Cerebellar nuclear complex (tissue), 1 donor: ENCODE results near the gene HIPK2.

Experiments used
- DNase-seq, 2 experiments: peaks; one replicate each; lab custom pipeline; 2025; lab: John Stamatoyannopoulos, UW

HIPK2 gene

GRCh38 chr7:139695051-139695450, 82.7 kb downstream of the HIPK2 start:
- DNase-seq: no peak

- DNase-seq: no peak
Observed at GRCh38 chr7:139694389-139694676, 83.5 kb downstream of the HIPK2 start.

DNA sequence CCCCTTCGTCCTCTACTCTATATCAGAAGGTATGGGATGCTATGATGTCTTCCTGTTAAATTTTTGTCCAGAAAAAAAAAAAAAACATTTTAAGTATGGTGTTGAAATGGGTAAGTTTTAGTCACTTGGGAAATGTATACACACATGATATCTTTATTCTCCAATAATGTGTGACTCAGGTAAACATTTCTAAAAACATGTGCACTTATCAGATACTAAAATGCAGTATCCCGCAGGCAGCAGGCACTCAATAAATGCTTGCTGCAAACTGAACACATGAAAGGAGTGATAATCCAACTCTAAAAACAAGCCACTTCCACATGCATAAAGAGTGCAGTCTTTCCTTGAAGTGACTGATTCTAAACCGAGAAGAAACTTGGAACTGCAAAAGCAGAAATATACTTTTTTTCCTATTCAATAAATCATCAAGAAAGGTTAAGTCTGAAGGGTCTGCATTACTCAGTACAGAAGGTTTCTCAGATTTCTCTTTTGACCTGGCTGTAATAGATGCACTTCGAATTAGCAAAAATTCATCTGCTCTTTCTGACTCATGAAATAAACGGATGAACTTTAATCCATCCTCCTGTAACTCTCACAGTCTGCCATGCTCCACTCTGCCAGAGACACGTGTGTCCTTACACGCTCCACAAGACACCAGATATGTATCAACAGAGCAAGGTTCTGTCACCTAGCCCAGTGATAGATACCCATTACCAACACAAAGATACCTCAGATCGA, 84.0 kb downstream of the HIPK2 start:
- no peak for DNase-seq

DNA sequence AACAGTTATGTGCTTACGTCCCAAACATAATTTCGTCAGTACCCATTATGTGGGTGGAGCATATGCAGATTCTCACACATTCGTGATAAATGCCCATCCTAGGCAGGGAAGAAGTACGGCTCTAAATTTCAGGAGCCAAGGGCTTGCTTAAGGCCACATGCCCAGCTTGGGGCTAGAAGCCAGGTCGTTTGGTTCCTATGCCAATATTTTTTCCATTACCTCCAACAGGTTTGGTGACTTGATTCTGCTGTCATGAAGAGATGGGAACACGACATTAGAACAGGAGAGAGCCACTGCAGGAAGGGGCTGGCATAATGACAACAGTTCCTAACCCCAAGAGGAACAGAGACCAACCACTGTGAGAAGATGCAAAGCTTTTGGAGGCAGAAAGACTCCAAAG, 85.1 kb downstream of the HIPK2 start:
- DNase-seq: peak in 1 of 2 experiments; percentile 4

DNA sequence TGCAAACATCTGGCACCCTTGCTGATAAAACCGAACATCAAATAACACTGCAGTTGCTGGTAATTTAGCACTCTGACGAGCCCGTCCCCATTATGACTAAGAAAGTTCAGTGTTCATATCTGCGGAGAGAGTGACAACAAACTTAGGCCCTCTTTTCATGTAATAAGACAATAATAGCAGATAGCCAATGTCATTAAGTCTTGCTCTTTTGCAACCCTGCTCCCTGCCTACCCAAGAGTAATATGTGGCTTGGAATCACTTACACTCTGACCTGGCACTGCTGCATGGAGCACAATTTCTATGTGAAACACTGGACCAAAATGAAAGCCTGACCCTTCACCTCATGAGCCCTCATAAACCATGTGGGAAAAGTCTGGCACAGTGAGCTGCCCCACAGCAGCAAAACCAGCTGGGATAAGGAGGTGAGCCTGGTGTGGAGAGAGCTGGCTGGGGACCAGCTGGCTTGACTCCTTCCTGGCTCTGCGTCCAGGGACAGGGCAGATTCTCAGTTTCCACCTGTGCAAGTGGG, 86.5 kb downstream of the HIPK2 start:
- no peak for DNase-seq

GRCh38 chr7:139687980-139688632, 89.7 kb downstream of the HIPK2 start:
- no peak for DNase-seq

DNA sequence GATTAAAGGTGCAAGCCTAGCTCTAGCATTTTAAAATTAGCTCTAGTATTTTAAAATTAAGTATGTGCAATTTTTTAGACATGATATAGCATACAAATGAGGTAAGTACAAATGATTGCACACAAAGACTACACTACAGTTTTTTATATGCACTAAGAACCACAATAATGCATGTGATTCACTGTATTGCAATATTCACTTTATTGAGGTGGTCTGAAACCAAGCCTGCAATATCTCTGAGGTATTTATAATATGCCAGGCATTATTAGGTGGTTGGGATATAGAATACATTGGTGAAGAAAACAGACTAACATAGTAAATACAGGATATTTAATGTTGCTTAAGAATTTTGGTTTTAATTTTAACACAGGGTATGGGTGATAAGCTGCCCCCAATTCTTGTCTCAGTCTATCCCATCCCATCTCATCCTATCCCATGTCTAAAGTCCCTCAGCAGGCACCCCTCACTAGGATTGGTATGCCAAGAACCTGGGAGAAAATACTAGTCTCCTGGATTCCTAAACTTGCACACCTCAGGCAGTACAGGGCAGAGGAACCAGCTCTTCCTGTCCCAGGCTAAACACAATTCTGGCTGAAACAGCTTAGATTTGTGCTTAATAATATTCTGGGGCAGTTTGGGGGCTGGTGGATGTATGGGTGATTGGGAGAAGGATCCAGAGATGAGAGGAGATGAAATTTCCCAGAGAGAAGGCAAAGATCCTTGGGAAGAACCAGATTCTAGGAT, 90.4 kb downstream of the HIPK2 start:
- DNase-seq: no peak

DNA sequence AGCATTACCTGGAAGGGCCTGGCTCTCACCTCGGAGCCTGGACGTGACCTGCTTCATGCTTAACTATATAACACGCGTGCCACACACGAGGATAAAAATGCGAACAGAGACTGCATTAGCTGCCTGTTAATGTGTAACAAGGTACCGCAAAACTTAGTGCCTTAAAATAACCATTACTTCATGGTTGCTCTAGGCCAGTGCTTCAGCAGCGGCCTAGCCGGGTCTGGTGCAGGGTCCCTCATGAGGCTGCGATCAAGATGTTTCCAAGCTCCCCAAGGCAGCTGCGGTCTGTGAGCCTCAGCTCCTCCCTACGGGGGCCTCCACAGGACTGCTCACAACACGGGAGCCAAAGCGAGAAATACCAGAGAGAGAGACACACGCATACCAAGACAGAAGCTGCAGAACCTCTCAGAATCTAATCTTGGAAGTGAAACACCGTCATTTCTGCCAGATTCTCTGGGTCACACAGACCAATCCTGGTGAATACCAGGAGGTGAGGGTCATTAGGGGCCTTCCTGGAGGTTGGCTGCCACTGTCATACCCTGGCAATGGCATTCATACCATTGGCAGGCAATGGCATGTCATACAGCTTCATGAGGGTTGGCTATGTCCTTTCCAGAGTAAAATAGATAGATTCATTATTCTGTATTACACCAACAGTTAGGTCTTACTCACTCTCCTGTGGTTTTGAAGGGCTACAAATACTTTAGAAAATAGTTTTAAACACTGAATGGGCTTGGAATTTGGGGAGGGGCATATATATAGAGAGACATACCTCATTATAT, 94.5 kb downstream of the HIPK2 start:
- no peak for DNase-seq

- no peak for DNase-seq
Observed at GRCh38 chr7:139682136-139683013, 95.4 kb downstream of the HIPK2 start.

DNA sequence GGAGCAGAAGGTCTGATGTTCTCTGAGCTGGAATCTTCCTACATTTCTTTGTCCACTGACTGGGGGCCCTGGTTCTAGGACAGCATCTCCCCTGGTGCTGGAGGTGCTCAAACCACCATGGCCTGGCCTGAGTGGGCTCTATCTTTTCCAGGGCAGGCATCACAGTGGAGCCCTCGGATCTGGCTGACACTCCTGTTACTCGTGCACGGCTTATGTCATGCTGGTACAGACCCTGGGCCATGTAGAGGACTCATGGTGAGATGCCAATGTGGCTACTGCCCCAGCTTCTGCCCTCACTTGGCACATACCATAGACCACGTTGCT, 96.0 kb downstream of the HIPK2 start:
- DNase-seq: no peak

DNA sequence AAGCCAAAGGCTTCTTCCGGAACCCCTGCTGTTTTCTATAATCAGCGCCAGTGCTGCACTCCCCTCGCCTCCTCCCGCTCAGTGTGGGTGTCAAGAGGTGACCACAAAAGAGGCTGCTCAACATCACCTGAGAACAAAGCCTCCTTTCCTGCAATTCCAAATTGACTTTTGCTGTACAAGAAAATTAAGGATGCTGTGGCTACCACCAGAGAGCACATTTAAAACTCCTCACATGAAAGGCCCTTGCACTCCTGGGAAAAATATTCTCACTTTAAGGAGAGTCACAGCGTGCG, 96.4 kb downstream of the HIPK2 start:
- DNase-seq: no peak

DNA sequence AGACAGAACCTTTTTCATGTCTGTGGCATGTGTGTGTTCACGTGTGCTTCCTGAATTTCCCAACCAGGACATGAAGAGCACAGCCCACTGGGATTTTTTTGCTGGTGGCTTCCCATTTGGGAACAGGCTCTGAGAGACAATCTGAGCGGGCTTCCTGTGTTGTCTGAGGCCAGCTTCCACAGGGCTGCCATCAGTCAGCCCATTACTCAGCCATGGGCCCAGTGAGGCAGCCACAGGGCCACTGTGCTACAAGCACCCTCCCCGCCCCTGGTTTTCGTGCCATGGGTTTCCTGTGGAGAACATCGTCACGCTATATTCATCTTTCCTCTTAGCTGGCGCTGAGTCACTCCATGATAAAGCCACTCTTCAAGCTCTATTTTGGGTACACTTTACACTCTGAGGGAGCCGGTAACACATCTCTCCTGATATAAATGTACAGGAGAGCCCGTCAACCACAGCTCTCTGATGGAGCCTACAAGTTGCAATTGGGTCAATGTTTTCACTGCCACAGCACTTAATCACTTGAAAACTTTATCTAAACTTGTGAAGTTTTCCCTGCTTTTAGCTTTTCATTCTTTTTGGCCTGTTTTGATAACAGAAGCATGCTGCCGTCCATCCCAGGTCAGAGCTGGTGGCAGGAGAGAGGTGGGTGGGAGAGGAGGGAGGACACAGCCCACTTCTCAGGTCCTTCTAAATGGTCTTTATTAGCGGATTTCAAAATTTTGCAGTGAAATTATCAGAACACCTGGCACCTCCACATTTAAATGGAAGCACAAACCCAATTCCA, 96.9 kb downstream of the HIPK2 start:
- DNase-seq: no peak

- no peak for DNase-seq
Observed at GRCh38 chr7:139679731-139680594, 97.8 kb downstream of the HIPK2 start.

- no peak for DNase-seq
Observed at GRCh38 chr7:139676390-139676789, 101.4 kb downstream of the HIPK2 start.

DNA sequence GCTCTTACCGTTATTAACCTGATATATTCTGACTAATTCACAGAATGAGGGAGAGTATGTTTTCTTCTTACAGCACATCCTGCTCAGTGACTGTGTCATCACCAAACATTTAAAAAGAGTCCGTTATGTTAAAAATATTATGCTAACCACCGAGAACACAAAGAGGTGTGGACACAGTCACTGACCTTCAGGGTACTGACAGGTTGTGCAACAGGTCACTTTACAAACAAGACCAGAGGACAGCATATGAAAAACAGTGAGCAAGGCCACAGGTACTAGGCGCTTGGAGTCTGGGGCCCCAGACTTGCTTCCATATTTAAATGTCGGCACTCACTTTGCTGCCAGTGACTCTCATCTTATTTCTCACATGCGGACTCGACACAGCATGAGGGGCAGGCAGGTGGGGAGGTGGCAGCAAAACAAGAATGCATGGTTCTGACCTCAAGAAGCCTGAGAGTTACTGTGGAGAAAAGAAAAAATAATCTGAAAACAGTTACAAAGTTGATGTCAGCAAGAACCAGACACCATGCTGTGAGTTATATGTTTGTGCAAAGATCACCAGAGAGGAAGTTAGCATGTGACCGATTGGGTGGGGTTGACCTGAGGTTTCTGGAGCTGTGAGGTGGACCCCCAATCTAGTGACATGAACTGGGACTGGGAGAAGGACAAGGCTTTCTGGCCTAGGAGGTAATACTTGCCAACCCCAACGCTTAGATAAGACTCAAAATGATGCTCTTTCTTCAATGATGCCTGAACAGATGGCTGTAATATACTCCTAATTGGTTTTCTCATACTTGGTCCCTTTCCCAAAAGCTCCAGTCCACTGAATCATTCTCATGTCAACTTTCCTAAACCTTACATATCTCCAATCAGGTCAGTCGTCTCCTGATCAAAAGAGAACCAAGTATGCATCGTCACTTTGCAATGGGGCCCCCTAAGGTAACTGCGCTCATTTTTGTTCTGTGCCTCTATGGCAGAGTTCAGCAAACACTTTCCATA, 102.4 kb downstream of the HIPK2 start:
- no peak for DNase-seq

DNA sequence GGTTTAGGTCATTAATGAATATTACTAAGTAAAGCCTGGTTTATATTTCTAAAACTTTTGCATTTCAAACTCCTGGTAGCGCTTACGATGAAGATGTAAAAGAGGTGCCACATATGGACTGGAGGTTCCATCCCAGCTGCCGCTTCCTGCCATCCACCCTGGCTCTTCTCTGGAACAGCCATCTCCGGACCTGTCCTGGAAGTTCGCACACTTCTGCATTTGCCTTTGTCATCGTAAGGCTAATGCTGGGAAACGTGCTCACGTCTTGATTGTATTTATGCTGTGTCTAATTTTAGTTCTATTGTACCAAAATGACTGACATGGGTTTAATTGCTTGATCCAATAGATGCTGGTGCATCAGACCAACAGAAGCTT, 103.1 kb downstream of the HIPK2 start:
- no peak for DNase-seq

DNA sequence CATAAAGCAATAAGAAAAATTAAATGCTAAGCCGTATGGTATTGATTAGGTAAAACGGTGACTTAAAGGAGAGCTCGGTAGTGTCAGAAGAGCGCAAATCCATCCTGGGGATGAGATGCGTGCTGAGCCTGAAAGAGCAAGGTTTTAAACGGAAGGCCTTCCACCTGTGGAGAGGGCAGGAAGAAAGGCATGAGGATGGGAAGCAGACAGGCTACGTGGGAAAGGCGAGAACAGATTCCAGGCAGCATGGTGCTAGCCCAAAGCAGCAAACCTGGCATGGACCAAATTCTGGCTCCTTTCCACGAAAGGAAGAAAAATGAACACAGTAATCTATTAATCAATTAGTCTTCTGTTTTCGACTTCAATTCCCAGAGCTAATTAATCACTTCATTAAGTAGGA, 103.5 kb downstream of the HIPK2 start:
- DNase-seq: no peak

GRCh38 chr7:139673762-139674161, 104.0 kb downstream of the HIPK2 start:
- DNase-seq: no peak

GRCh38 chr7:139673230-139673629, 104.6 kb downstream of the HIPK2 start:
- DNase-seq: no peak
